GM12891 (cell line): ENCODE results near the gene YWHAQ.
"Not testable (repeated sequence)": the region's sequence is repeated elsewhere in the genome, so short reads cannot be mapped to it uniquely, and the experiment has no call there.

Experiments used
- DNase-seq: peaks from one replicate; pipeline ENCODE4 v3.0.0; 2011; ENCODE audit warnings: low spot score; ENCODE audit not compliant: insufficient read length
- FAIRE-seq: peaks from 2 replicates; lab custom pipeline; 2011; peaks lifted over from hg19 to GRCh38; lab: Jason Lieb, UNC
- PAX5 ChIP-seq: IDR thresholded peaks from 2 replicates; pipeline ENCODE4 v1.6.1; 2011; ENCODE audit warnings: low read length, moderate library complexity, mild to moderate bottlenecking; ENCODE audit not compliant: insufficient read depth, severe bottlenecking
- POLR2A ChIP-seq: IDR thresholded peaks from 2 replicates; pipeline ENCODE4 v1.6.1; 2011; ENCODE audit warnings: low read depth, low read length, control low read depth
- POLR2AphosphoS5 ChIP-seq: IDR thresholded peaks from 2 replicates; pipeline ENCODE4 v1.6.1; 2011; ENCODE audit warnings: low read depth, low read length, control low read depth
- POU2F2 ChIP-seq: IDR thresholded peaks from 2 replicates; pipeline ENCODE4 v1.6.1; 2011; ENCODE audit warnings: low read depth, mild to moderate bottlenecking, control low read depth, low read length, moderate library complexity
- SPI1 ChIP-seq: IDR thresholded peaks from 2 replicates; pipeline ENCODE4 v1.6.1; 2011; ENCODE audit warnings: low read depth, low read length, control low read depth
- TAF1 ChIP-seq: IDR thresholded peaks from 2 replicates; pipeline ENCODE4 v1.6.1; 2011; ENCODE audit warnings: low read depth, low read length, control low read depth

The YWHAQ gene

GRCh38 chr2:9599430-9599829, 31.4 kb downstream of the YWHAQ start:
- FAIRE-seq = no peak

GRCh38 chr2:9596621-9597311, 34.0 kb downstream of the YWHAQ start:
- no peak for TF ChIP-seq POLR2AphosphoS5
- no peak for TF ChIP-seq POLR2A
- TF ChIP-seq POU2F2 = no peak
- TF ChIP-seq SPI1 = no peak
- TF ChIP-seq TAF1 = no peak
- TF ChIP-seq PAX5 = no peak
- FAIRE-seq (no peak), DNase-seq (no peak)

More at GRCh38 chr2:9599430-9599829, 31.4 kb downstream of the YWHAQ start:
- no peak for TF ChIP-seq POU2F2
- no peak for TF ChIP-seq TAF1
- no peak for TF ChIP-seq POLR2A
- TF ChIP-seq PAX5 = no peak
- TF ChIP-seq POLR2AphosphoS5 = no peak
- DNase-seq = no peak

GRCh38 chr2:9595746-9596145, 35.1 kb downstream of the YWHAQ start:
- FAIRE-seq = no peak

GRCh38 chr2:9595256-9595655, 35.5 kb downstream of the YWHAQ start:
- DNase-seq, FAIRE-seq: not testable (repeated sequence)

More at GRCh38 chr2:9595746-9596145, 35.1 kb downstream of the YWHAQ start:
- TF ChIP-seq PAX5 (no peak), POU2F2 (no peak), SPI1 (no peak), POLR2A (no peak), POLR2AphosphoS5 (no peak), TAF1 (no peak)
- no peak for DNase-seq

- DNase-seq (no peak), FAIRE-seq (no peak)
- TF ChIP-seq POLR2A (no peak), POLR2AphosphoS5 (no peak), PAX5 (no peak), SPI1 (no peak), POU2F2 (no peak), TAF1 (no peak)
Measured at GRCh38 chr2:9594366-9595054, 36.3 kb downstream of the YWHAQ start.

- no peak for TF ChIP-seq POLR2A
- DNase-seq (no peak), FAIRE-seq (no peak)
Measured at GRCh38 chr2:9593925-9594324, 36.9 kb downstream of the YWHAQ start.

GRCh38 chr2:9592699-9593098, 38.1 kb downstream of the YWHAQ start:
- TF ChIP-seq PAX5 = no peak
- no peak for TF ChIP-seq TAF1
- no peak for TF ChIP-seq POU2F2
- TF ChIP-seq POLR2A = no peak
- no peak for TF ChIP-seq SPI1
- TF ChIP-seq POLR2AphosphoS5 = no peak
- DNase-seq (no peak), FAIRE-seq (no peak)

- FAIRE-seq (peak; percentile 5), DNase-seq (no peak)
- no peak for TF ChIP-seq POLR2AphosphoS5
- TF ChIP-seq PAX5 = no peak
- TF ChIP-seq POU2F2 = no peak
- TF ChIP-seq POLR2A = no peak
- no peak for TF ChIP-seq SPI1
- TF ChIP-seq TAF1 = no peak
Measured at GRCh38 chr2:9590641-9591040, 40.2 kb downstream of the YWHAQ start.

GRCh38 chr2:9586465-9586864, 44.3 kb downstream of the YWHAQ start:
- DNase-seq (no peak), FAIRE-seq (no peak)
- TF ChIP-seq TAF1 (no peak), PAX5 (no peak), POU2F2 (no peak), POLR2AphosphoS5 (no peak), SPI1 (no peak), POLR2A (no peak)

- no peak for DNase-seq
- TF ChIP-seq POLR2AphosphoS5 (no peak), PAX5 (no peak), SPI1 (no peak), POLR2A (no peak), TAF1 (no peak), POU2F2 (no peak)
- no peak for FAIRE-seq
Measured at GRCh38 chr2:9585486-9585885, 45.3 kb downstream of the YWHAQ start.

- FAIRE-seq, DNase-seq: not testable (repeated sequence)
Measured at GRCh38 chr2:9584902-9585301, 45.9 kb downstream of the YWHAQ start.
